CD4-positive, alpha-beta T cell treated with Interleukin-15 for 4 hours (primary cell): Measurements from ENCODE around the gene GALNT9.
A peak's percentile ranks its signal among the peaks of the same experiment; 100 is the strongest.
"Not testable (repeated sequence)": the region's sequence is repeated elsewhere in the genome, so short reads cannot be mapped to it uniquely, and the experiment has no call there.

Experiments used
- DNase-seq: peaks from one replicate; pipeline ENCODE4 v3.0.0-alpha.2; 2020; ENCODE audit warnings: low spot score

Gene GALNT9

DNA sequence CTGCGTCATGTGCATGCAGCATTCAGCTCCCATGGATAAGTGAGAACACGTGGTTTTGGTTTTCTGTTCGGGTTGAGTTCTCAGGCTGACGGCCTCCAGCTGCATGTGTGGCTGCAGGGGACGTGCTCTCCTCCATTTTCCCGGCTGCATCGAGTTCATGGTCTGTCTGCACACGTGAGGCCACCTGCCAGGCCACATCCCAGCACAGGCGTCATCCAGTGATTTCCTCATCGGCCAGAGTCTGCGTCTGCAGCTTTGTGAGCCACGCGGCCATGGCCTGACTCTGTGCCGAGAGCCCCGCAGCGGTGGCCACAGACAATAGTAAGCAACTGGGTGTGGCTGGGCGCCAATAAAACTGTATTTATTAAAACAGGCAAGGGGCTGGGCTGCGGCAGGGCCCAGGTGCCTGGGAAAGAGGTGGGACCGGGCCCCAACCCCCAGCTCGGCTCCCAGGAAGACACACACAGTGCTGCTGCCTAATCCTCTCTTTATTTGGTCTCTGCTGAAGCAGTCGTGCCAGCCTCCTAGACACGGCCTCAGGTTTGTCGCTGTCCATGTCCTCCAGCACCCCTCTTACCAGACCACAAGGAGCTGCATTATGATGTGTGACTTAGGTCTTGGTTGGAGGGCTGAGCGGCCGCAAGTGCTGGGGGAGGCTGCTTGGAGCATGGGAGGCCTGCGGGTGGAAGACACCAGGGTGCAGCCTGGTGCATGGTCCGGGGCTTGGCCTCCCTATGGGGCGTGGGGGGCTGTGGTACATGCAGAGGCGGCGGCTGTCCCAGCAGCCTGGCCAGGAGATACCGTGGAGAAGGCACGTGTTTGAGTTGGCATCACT is 133.1 kb downstream of the GALNT9 start:
- no peak for DNase-seq

DNA sequence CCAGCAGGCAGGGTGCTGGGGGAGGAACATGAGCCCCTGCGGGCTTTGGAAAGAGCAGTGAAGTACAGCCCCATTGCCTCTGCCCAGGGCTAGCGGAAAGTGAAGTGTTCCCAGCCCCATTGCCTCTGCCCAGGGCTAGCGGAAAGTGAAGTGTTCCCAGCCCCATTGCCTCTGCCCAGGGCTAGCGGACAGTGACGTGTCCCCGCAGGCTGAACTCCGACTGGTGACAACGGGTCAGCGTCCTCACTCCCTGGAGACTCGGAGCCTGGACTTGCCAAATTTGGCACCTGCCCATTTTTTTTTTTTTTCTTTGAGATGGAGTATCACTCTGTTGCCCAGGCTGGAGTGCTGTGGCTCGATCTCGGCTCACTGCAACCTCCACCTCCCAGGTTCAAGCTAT is 134.1 kb downstream of the GALNT9 start:
- DNase-seq, result not testable (repeated sequence)

DNA sequence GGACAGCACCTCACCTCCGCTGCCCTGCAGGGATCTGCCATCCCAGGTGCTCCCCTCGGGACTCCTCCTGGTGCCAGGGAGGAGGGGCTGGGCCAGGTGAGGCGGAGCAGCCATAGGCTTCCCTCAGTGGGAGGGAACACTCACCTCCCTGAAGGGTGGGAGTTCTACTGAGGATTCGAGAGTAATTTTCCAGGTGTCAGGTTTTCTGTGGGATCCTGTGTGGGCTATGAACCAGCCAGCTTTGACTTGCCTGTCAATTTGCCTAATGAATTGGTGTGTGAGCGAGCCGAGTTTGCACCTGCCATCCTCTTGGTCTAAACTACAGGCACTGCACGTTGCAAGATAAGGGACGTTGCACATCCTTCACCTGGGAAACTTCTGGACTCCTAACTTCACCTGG is 134.8 kb downstream of the GALNT9 start:
- DNase-seq, result no peak

- no peak for DNase-seq
Observed at GRCh38 chr12:132194056-132194455, 135.3 kb downstream of the GALNT9 start.

DNA sequence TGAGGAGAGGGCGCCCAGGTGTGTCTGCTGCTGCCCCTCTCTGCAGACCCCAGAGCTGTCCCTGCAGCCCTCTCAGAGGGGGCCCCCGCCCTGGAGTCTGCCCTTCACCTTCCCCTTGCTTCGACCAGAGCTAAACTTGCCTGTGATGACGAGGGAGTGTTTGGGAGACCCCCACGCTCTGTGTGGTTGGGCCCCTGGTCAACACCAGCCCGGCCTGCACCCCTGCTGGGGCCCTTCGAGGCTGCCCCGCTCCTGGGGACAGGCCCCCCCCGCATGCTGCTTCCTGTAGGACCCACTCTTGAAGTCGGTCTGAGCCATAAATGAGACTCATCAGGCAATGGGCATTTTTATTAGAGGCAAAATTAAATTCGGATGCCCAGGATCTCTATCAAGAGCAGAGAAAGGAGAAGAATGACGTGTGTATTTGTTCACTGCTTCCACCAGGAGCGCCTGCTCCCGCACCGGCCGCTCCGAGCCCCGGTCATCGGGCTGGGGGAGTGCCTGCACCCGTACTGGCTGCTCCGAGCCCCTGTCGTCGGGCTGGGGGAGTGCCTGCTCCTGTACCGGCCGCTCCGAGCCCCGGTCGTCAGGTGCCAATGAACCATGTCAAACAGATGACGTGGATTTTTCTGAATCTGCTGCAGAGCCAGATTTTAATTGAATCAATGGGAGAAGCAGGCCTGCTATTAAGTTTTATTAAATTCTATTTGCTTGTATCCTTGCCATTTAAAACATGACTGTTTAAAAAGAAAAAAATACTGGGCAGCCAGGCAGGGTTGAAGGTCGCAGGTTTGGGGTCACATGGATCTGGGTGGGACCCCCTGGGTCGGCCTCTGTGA is 137.5 kb downstream of the GALNT9 start:
- DNase-seq, result no peak

DNA sequence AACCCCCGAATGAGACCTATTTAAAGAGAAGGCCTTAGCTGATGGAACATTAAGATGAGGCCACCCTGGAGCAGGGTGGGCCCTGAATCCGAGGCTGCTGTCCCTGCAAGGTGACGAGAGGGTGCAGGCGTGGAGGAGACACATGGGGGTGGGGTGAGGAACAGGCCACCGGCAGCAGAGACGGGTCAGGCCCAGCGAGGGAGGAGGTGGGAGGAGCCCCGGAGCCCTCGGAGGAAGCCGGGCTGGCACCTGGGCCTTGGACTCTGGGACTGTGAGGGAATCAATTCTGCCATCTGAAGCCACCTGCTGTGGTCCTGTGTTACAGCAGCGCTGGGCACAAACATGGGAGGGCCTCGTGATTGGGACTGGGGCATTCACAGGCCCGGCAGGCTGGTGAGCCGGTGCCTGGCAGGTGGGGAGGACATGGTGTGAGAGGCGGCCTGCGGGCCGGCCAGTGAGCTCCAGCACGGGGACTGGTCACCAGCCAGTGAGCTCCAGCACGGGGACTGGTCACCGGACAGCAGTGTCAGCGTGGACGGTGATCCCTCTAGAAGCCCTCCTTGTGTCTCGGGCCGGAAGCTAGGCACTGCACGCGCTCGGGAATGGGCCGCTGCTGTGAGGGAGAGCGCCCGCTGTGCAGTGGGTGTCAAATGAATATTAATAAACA is 138.4 kb downstream of the GALNT9 start:
- no peak for DNase-seq

- DNase-seq, result no peak
Observed at GRCh38 chr12:132190012-132190755, 139.2 kb downstream of the GALNT9 start.

DNA sequence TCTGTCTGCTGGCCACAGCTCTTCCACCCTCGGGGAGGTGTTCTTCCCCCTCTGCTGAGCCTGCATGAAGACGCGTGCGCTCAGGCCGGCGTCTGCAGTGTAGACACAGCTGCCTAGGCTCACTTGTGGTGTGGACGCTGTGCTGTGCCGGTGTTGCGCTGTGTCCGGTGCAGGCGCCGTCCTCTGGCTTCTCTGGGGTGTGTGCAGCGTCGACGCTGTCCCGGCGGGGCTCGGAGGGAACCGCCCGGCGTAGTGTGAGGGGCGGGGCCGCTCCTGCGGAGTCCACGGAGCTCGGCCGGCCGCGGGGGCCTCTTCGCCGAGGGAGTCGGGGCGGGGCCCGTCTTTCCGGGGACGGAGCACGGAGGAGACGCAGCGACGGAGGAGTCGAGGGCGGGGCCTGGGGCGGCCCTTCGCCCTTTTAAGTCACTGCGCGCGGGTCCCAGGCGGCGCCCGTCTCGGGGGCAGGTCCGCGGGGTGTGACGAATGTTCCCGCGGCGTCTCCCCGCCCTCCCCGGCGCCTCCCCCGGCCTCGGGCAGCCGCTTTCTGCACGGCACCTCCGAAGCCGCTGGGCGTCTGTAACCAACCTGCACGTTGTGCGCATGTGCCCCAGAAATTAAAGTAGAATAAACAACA is 139.9 kb downstream of the GALNT9 start:
- DNase-seq, result peak; percentile 95

GRCh38 chr12:132188916-132189325 is 140.5 kb downstream of the GALNT9 start:
- DNase-seq, result no peak

DNA sequence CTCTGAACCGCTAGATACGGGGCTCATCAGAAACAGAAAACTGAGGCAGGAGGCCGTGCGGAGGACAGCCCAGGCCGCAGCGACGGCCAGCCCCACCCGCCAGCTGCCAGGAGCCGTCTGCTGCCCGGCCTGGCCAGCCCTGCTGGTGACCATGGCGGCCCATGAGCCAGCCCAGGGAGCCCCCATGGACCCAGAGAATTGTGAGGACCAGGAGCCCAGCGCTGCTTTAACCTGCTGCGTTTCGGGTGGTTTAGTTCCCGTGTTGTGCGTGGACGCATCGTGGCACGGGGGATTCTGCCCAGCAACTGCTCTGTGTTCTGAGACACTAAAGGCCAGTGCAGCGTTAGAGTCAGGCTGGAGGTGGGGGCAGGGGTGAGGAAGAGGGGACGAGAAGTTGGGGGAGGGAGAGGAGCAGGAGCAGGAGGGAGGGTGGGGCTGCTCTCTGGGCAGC is 140.9 kb downstream of the GALNT9 start:
- DNase-seq, result no peak

DNA sequence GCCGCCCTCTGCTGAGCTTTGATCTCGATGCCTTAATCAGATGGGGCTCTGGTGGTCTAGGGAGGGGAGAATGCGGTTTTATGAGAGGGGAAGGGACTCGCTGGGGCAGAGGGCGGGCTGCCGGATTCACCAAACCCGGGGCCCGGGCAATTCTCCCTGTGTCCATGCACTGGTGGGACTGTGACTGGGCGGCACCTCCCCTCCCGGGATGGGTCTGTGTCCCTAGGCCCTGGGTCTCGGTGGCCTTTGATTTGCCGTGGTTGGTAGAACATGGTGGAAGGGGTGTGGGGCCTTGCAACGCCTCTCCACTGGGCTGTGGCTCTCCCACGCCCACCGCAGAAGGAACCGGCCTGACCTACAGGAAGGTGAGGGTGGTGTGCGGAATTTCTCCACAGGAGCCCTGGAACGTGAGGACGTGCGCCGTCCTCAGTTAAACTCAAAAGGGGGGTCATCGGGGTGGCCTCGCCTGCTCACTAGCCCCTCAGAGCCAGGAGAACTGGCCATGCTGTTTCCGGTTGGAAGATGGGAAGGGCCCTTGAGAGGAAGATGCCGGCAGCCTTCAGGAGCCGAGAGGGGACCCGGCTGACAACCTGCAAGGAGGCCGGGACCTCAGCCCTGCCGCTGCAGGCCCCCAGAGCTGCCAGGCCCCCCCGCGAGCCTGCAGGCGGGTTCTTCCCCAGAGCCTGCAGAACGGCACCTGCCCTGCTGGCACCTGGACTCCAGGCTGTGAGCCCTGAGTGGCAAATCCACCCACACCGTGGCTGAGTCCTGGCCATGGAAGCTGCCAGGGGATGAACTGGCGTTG is 141.5 kb downstream of the GALNT9 start:
- DNase-seq, result no peak

- no peak for DNase-seq
Observed at GRCh38 chr12:132186857-132187620, 142.3 kb downstream of the GALNT9 start.

- DNase-seq, result no peak
Observed at GRCh38 chr12:132186208-132186856, 143.1 kb downstream of the GALNT9 start.

- peak; percentile 25 for DNase-seq
Observed at GRCh38 chr12:132185705-132186104, 143.7 kb downstream of the GALNT9 start.

GRCh38 chr12:132182711-132183365 is 146.6 kb downstream of the GALNT9 start:
- DNase-seq, result no peak

DNA sequence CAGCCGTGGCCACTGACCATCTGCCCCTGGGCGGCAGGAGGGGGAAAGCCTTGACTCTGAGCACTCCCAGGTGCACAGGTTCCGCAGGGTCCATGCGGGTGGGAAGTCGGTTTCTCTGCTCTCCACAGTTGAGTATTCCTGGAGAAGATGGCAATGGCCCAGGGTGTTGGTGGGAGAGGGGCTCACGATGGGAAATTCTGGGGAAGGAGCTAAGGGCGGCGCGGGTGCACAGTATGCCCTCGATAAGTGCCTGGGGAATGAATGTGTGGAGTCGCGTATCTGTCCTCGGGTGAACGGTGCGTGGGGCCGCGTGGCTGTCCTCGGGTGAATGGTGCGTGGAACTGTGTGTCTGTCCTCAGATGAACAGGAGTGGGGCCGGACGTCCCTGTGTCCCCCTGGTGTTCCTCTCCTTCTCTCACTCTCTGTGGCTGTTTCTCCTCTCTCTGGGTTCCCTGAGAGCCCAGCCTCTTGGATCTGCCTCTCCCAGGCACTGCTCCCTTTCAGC is 147.1 kb downstream of the GALNT9 start:
- DNase-seq, result no peak

DNA sequence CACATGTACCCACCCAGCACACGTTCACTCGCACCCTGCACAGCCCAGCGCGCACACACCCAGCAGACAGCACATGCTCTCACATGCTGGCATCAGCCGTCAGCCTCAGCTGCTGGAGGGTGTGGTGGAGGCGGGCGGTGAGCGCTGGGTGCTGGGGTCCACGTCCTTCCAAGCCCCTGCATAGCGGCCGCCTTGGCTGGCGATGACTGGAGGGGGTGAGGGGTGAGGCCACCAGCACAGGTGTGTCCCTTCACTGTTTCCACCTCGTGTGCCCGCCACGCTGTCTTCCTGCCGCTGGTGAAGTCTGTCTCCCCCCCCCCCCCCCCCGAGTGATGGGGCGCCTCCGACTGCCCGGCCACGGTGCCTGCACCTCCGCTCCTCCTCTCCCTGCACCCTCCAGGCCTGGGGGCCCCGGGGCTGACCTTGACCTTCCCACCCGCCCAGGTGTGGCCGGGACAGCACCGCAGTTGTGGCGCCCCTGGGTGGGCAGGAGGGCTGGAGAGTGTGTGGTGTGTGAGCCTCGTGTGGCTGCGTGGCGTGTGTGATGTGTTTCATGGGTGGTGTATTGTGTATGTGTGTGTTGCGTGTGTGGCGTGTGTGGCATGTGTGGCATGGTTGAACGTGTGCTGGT is 147.7 kb downstream of the GALNT9 start:
- DNase-seq, result no peak
